Progenitor cell of endocrine pancreas (in vitro differentiated cells): ENCODE results near the gene EID2. TPM values are rescaled to one million over a fixed set of nuclear protein-coding genes. Genes with fewer than 3 reads are reported as not detected.

ENCODE experiments used
- DNase-seq: peaks from one replicate; pipeline ENCODE4 v3.0.0; 2021; ENCODE audit warnings: low spot score; ENCODE audit not compliant: unreplicated experiment
- H3K27ac Mint-ChIP-seq: 2 replicates; pipeline ENCODE4 v1.8.0; 2021; ENCODE audit warnings: mild to moderate bottlenecking, moderate library complexity, mixed read lengths
- H3K27me3 Mint-ChIP-seq: 2 replicates; pipeline ENCODE4 v1.8.0; 2021; ENCODE audit warnings: mixed read lengths
- H3K36me3 Mint-ChIP-seq: 2 replicates; pipeline ENCODE4 v1.8.0; 2022; ENCODE audit warnings: mixed read lengths; ENCODE audit not compliant: insufficient read depth
- H3K4me1 Mint-ChIP-seq: 2 replicates; pipeline ENCODE4 v1.8.0; 2021; ENCODE audit warnings: low read depth, mixed read lengths
- H3K4me3 Mint-ChIP-seq: 2 replicates; pipeline ENCODE4 v1.8.0; 2021; ENCODE audit warnings: low read depth, mild to moderate bottlenecking, moderate library complexity, mixed read lengths
- H3K9me3 Mint-ChIP-seq: 2 replicates; pipeline ENCODE4 v1.8.0; 2021; ENCODE audit warnings: low read depth, mixed read lengths
- CTCF ChIP-seq: fragments of 200-600 bp; sonication (generic); IDR thresholded peaks from one replicate; pipeline ENCODE4 v1.5.0; 2021; ENCODE audit warnings: antibody characterized with exemption, mild to moderate bottlenecking; ENCODE audit not compliant: unreplicated experiment
- total RNA-seq: library from RNA; stranded (reverse); gene quantifications from 2 replicates; pipeline ENCODE4 v1.2.1, GENCODE V29; 2021

Gene EID2
- total RNA-seq, 1 donor from 2014 or later: 24.1 TPM

GRCh38 chr19:39509233-39509632, 30.7 kb downstream of the EID2 start:
- H3K4me3 Mint-ChIP-seq: no peak overlapping the region

GRCh38 chr19:39508629-39509028, 31.3 kb downstream of the EID2 start:
- Mint-ChIP-seq H3K9me3 (no peaks in the 10 kb centered on the region), H3K27ac (no peak overlapping the region), H3K27me3 (peaks cover 56% of the 10 kb centered on the region), H3K4me3 (no peak overlapping the region), H3K4me1 (no peaks in the 10 kb centered on the region), H3K36me3 (no peaks in the 10 kb centered on the region)
- no peak for TF ChIP-seq CTCF
- DNase-seq: no peak

More at GRCh38 chr19:39509233-39509632, 30.7 kb downstream of the EID2 start:
- Mint-ChIP-seq H3K36me3 (no peaks in the 10 kb centered on the region), H3K27ac (no peak overlapping the region), H3K27me3 (peaks cover 50% of the 10 kb centered on the region), H3K9me3 (no peaks in the 10 kb centered on the region), H3K4me1 (no peaks in the 10 kb centered on the region)
- TF ChIP-seq CTCF: no peak
- no peak for DNase-seq

GRCh38 chr19:39507715-39508364, 32.1 kb downstream of the EID2 start:
- no peak for TF ChIP-seq CTCF
- no peak for DNase-seq
- peak overlapping the region; percentile 65 for H3K4me3 Mint-ChIP-seq
- H3K36me3 Mint-ChIP-seq: no peaks in the 10 kb centered on the region
- H3K27ac Mint-ChIP-seq: no peak overlapping the region
- H3K27me3 Mint-ChIP-seq: peaks cover 60% of the 10 kb centered on the region
- H3K4me1 Mint-ChIP-seq: no peaks in the 10 kb centered on the region
- no peaks in the 10 kb centered on the region for H3K9me3 Mint-ChIP-seq

GRCh38 chr19:39506944-39507714, 32.8 kb downstream of the EID2 start:
- H3K4me1 Mint-ChIP-seq: no peaks in the 10 kb centered on the region
- no peak for TF ChIP-seq CTCF
- H3K9me3 Mint-ChIP-seq: no peaks in the 10 kb centered on the region
- H3K4me3 Mint-ChIP-seq: peak overlapping the region; percentile 65
- H3K27ac Mint-ChIP-seq: no peak overlapping the region
- no peaks in the 10 kb centered on the region for H3K36me3 Mint-ChIP-seq
- H3K27me3 Mint-ChIP-seq: peaks cover 60% of the 10 kb centered on the region
- peak; percentile 44 for DNase-seq

GRCh38 chr19:39506598-39506943, 33.4 kb downstream of the EID2 start:
- Mint-ChIP-seq H3K4me1 (no peaks in the 10 kb centered on the region), H3K4me3 (peak overlapping the region; percentile 40), H3K27me3 (peaks cover 62% of the 10 kb centered on the region), H3K9me3 (no peaks in the 10 kb centered on the region), H3K27ac (no peak overlapping the region), H3K36me3 (no peaks in the 10 kb centered on the region)
- DNase-seq: no peak
- no peak for TF ChIP-seq CTCF
